HL-60 (cell line): ENCODE data around the gene VTI1A.

Experiments used
- CTCF ChIP-seq: IDR thresholded peaks from one replicate; pipeline ENCODE4 v1.5.1; 2011; ENCODE audit warnings: low read length, control low read depth, inconsistent platforms; ENCODE audit not compliant: insufficient read depth
- POLR2AphosphoS5 ChIP-seq: IDR thresholded peaks from 2 replicates; pipeline ENCODE4 v1.6.1; 2012; ENCODE audit warnings: low read depth

- no peak for TF ChIP-seq CTCF
- no peak for TF ChIP-seq POLR2AphosphoS5
Observed at GRCh38 chr10:112467541-112468075, 20.6 kb downstream of the VTI1A start.
